Smooth muscle cell (in vitro differentiated cells): ENCODE measurements around the gene GABPB1. TPM values are rescaled to one million over a fixed set of nuclear protein-coding genes. Genes with fewer than 3 reads are reported as not detected.
A peak's percentile ranks its signal among the peaks of the same experiment; 100 is the strongest.
"Not testable (repeated sequence)": the region's sequence is repeated elsewhere in the genome, so short reads cannot be mapped to it uniquely, and the experiment has no call there.

Source experiments
- DNase-seq: peaks from one replicate; lab custom pipeline; 2025; ENCODE audit not compliant: unreplicated experiment; lab: John Stamatoyannopoulos, UW
- H2AFZ ChIP-seq: fragments of 200-600 bp; sonication (generic); 2 replicates; pipeline ENCODE4 v1.6.0; 2016; ENCODE audit warnings: antibody characterized with exemption, low read depth, mild to moderate bottlenecking
- H3F3A ChIP-seq: fragments of 200-600 bp; sonication (generic); 2 replicates; pipeline ENCODE4 v1.6.0; 2017; ENCODE audit warnings: antibody characterized with exemption, low read depth
- H3K27ac ChIP-seq: fragments of 200-600 bp; sonication (generic); 2 replicates; pipeline ENCODE4 v1.5.1; 2016; ENCODE audit warnings: low read depth, mild to moderate bottlenecking
- H3K27me3 ChIP-seq: fragments of 200-600 bp; sonication (generic); 2 replicates; pipeline ENCODE4 v1.6.1; 2016; ENCODE audit warnings: low read depth, mild to moderate bottlenecking
- H3K36me3 ChIP-seq: fragments of 200-600 bp; sonication (generic); 2 replicates; pipeline ENCODE4 v1.5.1; 2016; ENCODE audit warnings: low read depth
- H3K4me1 ChIP-seq: fragments of 200-600 bp; sonication (generic); 2 replicates; pipeline ENCODE4 v1.5.1; 2016; ENCODE audit warnings: low read depth
- H3K4me2 ChIP-seq: fragments of 200-600 bp; sonication (generic); 2 replicates; pipeline ENCODE4 v1.6.0; 2016; ENCODE audit warnings: mild to moderate bottlenecking
- H3K4me3 ChIP-seq: fragments of 200-600 bp; sonication (generic); 2 replicates; pipeline ENCODE4 v1.5.1; 2016; ENCODE audit warnings: mild to moderate bottlenecking
- H3K79me2 ChIP-seq: fragments of 200-600 bp; sonication (generic); 2 replicates; pipeline ENCODE4 v1.6.0; 2016; ENCODE audit warnings: low read depth, mild to moderate bottlenecking
- H3K9ac ChIP-seq: fragments of 200-600 bp; sonication (generic); 2 replicates; pipeline ENCODE4 v1.6.0; 2016; ENCODE audit warnings: low read depth
- H3K9me3 ChIP-seq: fragments of 200-600 bp; sonication (generic); replicated peaks from 2 replicates; pipeline ENCODE4 v1.5.1; 2016; ENCODE audit warnings: low read depth
- H4K20me1 ChIP-seq: fragments of 200-600 bp; sonication (generic); 2 replicates; pipeline ENCODE4 v1.6.0; 2016; ENCODE audit warnings: low read depth
- CTCF ChIP-seq: fragments of 200-600 bp; sonication (generic); IDR thresholded peaks from 2 replicates; pipeline ENCODE4 v1.5.1; 2017; ENCODE audit warnings: borderline replicate concordance, mild to moderate bottlenecking, antibody characterized with exemption; ENCODE audit not compliant: insufficient read depth, poor library complexity, severe bottlenecking
- WGBS: methylation state at CpG from one replicate; pipeline ENCODE4 v1.1.7; 2016; ENCODE audit warnings: low lambda C conversion rate; 5-methylcytosine and 5-hydroxymethylcytosine counted together
- polyA plus RNA-seq: library from polyadenylated mRNA; unstranded; fragments of >200 nt; fragmentation: Nextera tagmentation; extraction: Ambion mirVana; gene quantifications from 2 replicates; pipeline ENCODE4 v1.2.1, GENCODE V29; 2016
- total RNA-seq: library from RNA; depleted of rRNA; stranded (reverse); fragments of >200 nt; gene quantifications from 2 replicates; pipeline ENCODE4 v1.2.3, GENCODE V29; 2014

GABPB1 gene
- total RNA-seq (49.3 and 49.7 TPM in 2 replicates), polyA plus RNA-seq (21.6 and 24.1 TPM in 2 replicates)

- no peaks in the 10 kb centered on the region for H3K27me3 ChIP-seq
- H4K20me1 ChIP-seq = peaks cover 30% of the 10 kb centered on the region
- H3K36me3 ChIP-seq = no peaks in the 10 kb centered on the region
- peaks cover 65% of the 10 kb centered on the region for H3K79me2 ChIP-seq
- peak; percentile 85 for DNase-seq
- H3K9ac ChIP-seq = peak within 1 kb of the TSS; percentile 99
- H3F3A ChIP-seq = peaks cover 10% of the 10 kb centered on the region
- peak within 1 kb of the TSS; percentile 97 for H3K4me2 ChIP-seq
- H3K4me3 ChIP-seq = peak within 1 kb of the TSS; percentile 93
- under 1% methylated on average over 70 of the region's 70 CpGs for WGBS
- peaks cover 46% of the 10 kb centered on the region for H3K4me1 ChIP-seq
- peak within 1 kb of the TSS; percentile 98 for H3K27ac ChIP-seq
- no peak for TF ChIP-seq CTCF
- no peaks in the 10 kb centered on the region for H3K9me3 ChIP-seq
- peak within 1 kb of the TSS; percentile 90 for H2AFZ ChIP-seq
Measured at GRCh38 chr15:50354838-50355618, at the start of gene GABPB1. GABPB1 (minus strand) TSS chr15:50355198; CDS start chr15:50309798, 45,400 bp downstream.

- H3K4me3 ChIP-seq, H3K4me1 ChIP-seq, H3F3A ChIP-seq, H3K79me2 ChIP-seq, H3K9me3 ChIP-seq, DNase-seq, H3K36me3 ChIP-seq, H4K20me1 ChIP-seq, H3K9ac ChIP-seq, H3K27me3 ChIP-seq, H2AFZ ChIP-seq, H3K4me2 ChIP-seq: not testable (repeated sequence)
- peak overlapping the region; percentile 24 for H3K27ac ChIP-seq
- WGBS = 82% methylated on average over 4 of the region's 4 CpGs
Measured at GRCh38 chr15:50391561-50391960, 36.6 kb upstream of the GABPB1 start.

GRCh38 chr15:50390554-50391264, 35.7 kb upstream of the GABPB1 start:
- Histone ChIP-seq H3K9ac (no peak overlapping the region), H3K27ac (peak overlapping the region; percentile 24)
- DNase-seq = no peak

GRCh38 chr15:50382408-50382807, 27.4 kb upstream of the GABPB1 start:
- H2AFZ ChIP-seq, H3K79me2 ChIP-seq, H3K27me3 ChIP-seq, H3K36me3 ChIP-seq, H4K20me1 ChIP-seq, H3K9me3 ChIP-seq, H3K4me1 ChIP-seq, H3F3A ChIP-seq, DNase-seq, H3K27ac ChIP-seq, H3K9ac ChIP-seq, H3K4me2 ChIP-seq, H3K4me3 ChIP-seq: not testable (repeated sequence)
- WGBS = 93% methylated on average over 5 of the region's 5 CpGs

More at GRCh38 chr15:50390554-50391264, 35.7 kb upstream of the GABPB1 start:
- Histone ChIP-seq H3K4me2 (no peak overlapping the region), H4K20me1 (no peaks in the 10 kb centered on the region), H3K27me3 (no peaks in the 10 kb centered on the region), H3K9me3 (no peaks in the 10 kb centered on the region), H2AFZ (no peak overlapping the region), H3K36me3 (no peaks in the 10 kb centered on the region), H3K4me3 (no peak overlapping the region), H3K79me2 (no peaks in the 10 kb centered on the region), H3K4me1 (no peaks in the 10 kb centered on the region), H3F3A (no peaks in the 10 kb centered on the region)
- TF ChIP-seq CTCF = no peak
- 63% methylated on average over 4 of the region's 4 CpGs for WGBS
